Dermis blood vessel endothelial cell (primary cell): ENCODE results near the gene CYP21A2. TPM values are rescaled to one million over a fixed set of nuclear protein-coding genes. Genes with fewer than 3 reads are reported as not detected.
A peak's percentile ranks its signal among the peaks of the same experiment; 100 is the strongest.

Experiments used
- DNase-seq: peaks from one replicate; pipeline ENCODE4 v3.0.0; 2010
- total RNA-seq: library from RNA; depleted of rRNA; stranded (reverse); fragments of >200 nt; gene quantifications from 2 replicates; pipeline ENCODE4 v1.2.3, GENCODE V29; 2014

Gene CYP21A2
- total RNA-seq, 1 donor from 2014 or later, result 0.34 TPM

- no peak for DNase-seq
These were observed 45.9 kb downstream of the CYP21A2 start for GRCh38 chr6:32083812-32084768.

- DNase-seq, result no peak
These were observed 46.6 kb downstream of the CYP21A2 start for GRCh38 chr6:32084780-32085179.

- no peak for DNase-seq
These were observed 47.7 kb downstream of the CYP21A2 start for GRCh38 chr6:32085759-32086459.

- peak; percentile 21 for DNase-seq
These were observed 48.7 kb downstream of the CYP21A2 start for GRCh38 chr6:32086661-32087573.

GRCh38 chr6:32087574-32088486, 49.6 kb downstream of the CYP21A2 start:
- DNase-seq, result peak; percentile 88

GRCh38 chr6:32088487-32089049, 50.4 kb downstream of the CYP21A2 start:
- DNase-seq, result no peak

- no peak for DNase-seq
These were observed 51.0 kb downstream of the CYP21A2 start for GRCh38 chr6:32089082-32089828.

Other genes with a start within 250 kb of the CYP21A2 start
- 39.7 and 116 TPM in 2 replicates for gene VARS1, start 242.7 kb upstream of the CYP21A2 start, total RNA-seq
- gene LSM2, start 231.4 kb upstream of the CYP21A2 start, total RNA-seq, result 32.0 and 36.9 TPM in 2 replicates
- 0.51 and 0.85 TPM in 2 replicates for gene HSPA1L, start 223.1 kb upstream of the CYP21A2 start, total RNA-seq
- 139 and 155 TPM in 2 replicates for gene HSPA1A, start 222.9 kb upstream of the CYP21A2 start, total RNA-seq
- gene HSPA1B, start 210.7 kb upstream of the CYP21A2 start, total RNA-seq, result 68.8 and 71.5 TPM in 2 replicates
- gene NEU1, start 175.6 kb upstream of the CYP21A2 start, total RNA-seq, result 66.8 and 78.1 TPM in 2 replicates
- gene SLC44A4, start 159.4 kb upstream of the CYP21A2 start, total RNA-seq, result 0.05 and 0.17 TPM in 2 replicates
- 45.9 and 58.9 TPM in 2 replicates for gene EHMT2, start 140.7 kb upstream of the CYP21A2 start, total RNA-seq
- 3.6 and 4.9 TPM in 2 replicates for gene ZBTB12, start 136.3 kb upstream of the CYP21A2 start, total RNA-seq
- gene C2, start 110.7 kb upstream of the CYP21A2 start, total RNA-seq, result not detected in 2 replicates
- 1.6 and 2.0 TPM in 2 replicates for gene CFB, start 92.3 kb upstream of the CYP21A2 start, total RNA-seq
- gene NELFE, start 79.4 kb upstream of the CYP21A2 start, total RNA-seq, result 111 and 114 TPM in 2 replicates
- gene SKIC2, start 79.2 kb upstream of the CYP21A2 start, total RNA-seq, result 37.3 and 48.2 TPM in 2 replicates
- 12.8 and 14.6 TPM in 2 replicates for gene DXO, start 66.3 kb upstream of the CYP21A2 start, total RNA-seq
- gene C4A, start 56.4 kb upstream of the CYP21A2 start, total RNA-seq, result 1.5 and 2.2 TPM in 2 replicates
- 1.2 and 2.6 TPM in 2 replicates for gene C4B, start 23.6 kb upstream of the CYP21A2 start, total RNA-seq
- 4.6 and 4.8 TPM in 2 replicates for gene TNXB, start 70.9 kb downstream of the CYP21A2 start, total RNA-seq
- gene ATF6B, start 89.8 kb downstream of the CYP21A2 start, total RNA-seq, result 13.4 and 20.5 TPM in 2 replicates
- 6.9 and 8.3 TPM in 2 replicates for gene FKBPL, start 91.9 kb downstream of the CYP21A2 start, total RNA-seq
- gene PRRT1, start 113.5 kb downstream of the CYP21A2 start, total RNA-seq, result 0.05 TPM in 1 of 2 replicates, not detected in the other
- gene PPT2, start 115.7 kb downstream of the CYP21A2 start, total RNA-seq, result 69.8 and 82.5 TPM in 2 replicates
- 1.3 and 2.7 TPM in 2 replicates for gene EGFL8, start 126.2 kb downstream of the CYP21A2 start, total RNA-seq
- gene AGPAT1, start 137.7 kb downstream of the CYP21A2 start, total RNA-seq, result 9.5 and 22.2 TPM in 2 replicates
- 31.6 and 53.1 TPM in 2 replicates for gene RNF5, start 140.0 kb downstream of the CYP21A2 start, total RNA-seq
- 0.74 and 0.85 TPM in 2 replicates for gene AGER, start 145.8 kb downstream of the CYP21A2 start, total RNA-seq
- gene PBX2, start 151.8 kb downstream of the CYP21A2 start, total RNA-seq, result 62.3 and 85.6 TPM in 2 replicates
- gene GPSM3, start 154.2 kb downstream of the CYP21A2 start, total RNA-seq, result 3.1 and 8.7 TPM in 2 replicates
- 44.3 and 63.5 TPM in 2 replicates for gene NOTCH4, start 185.7 kb downstream of the CYP21A2 start, total RNA-seq